Measurements from ENCODE around the gene RAB1B. TPM values are rescaled to one million over a fixed set of nuclear protein-coding genes. Genes with fewer than 3 reads are reported as not detected.

The RAB1B gene
- total RNA-seq, 1 donor from 2014 or later: 150 TPM

DNA sequence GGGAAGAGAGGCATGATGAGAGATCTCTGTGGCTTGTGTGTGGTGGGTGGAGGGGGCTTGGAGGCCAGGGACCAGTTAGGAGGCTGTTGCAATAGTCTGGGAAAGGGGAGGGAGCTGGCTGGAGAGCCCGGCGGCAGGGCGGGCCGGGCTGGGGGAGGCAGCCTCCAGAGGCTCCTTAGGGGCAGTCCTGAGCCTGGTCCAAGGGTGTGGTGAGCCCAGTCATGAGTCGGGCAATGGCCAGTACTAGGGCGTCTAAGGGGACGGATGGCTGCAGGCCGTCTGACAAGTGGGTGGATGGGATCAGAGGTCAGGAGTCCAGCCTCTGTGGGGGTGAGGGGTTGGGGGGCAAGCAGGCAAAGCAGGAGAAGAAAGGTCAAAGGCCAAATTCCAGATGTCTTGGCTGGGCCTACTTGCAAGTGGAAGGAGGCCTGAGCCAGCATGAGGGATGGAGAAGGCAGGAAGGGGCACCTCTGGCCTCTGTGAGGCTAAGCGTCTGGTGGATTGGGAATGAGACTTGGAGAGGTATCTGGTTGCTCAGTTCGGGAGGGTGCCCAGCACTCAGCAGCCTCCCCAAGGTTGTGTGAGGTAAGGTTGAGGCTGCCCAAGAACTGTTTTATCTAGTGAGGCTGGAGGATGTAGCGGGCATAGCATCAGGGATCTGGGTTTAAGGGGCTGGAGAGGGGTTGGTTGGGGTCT, 54.4 kb downstream of the RAB1B start:
- Mint-ChIP-seq H3K4me1 (ENCODE audit: unreplicated experiment) (peaks cover 69% of the 10 kb centered on the region), H3K9me3 (ENCODE audit: unreplicated experiment) (no peaks in the 10 kb centered on the region), H3K27ac (ENCODE audit: unreplicated experiment) (peak overlapping the region; percentile 46), H3K4me3 (ENCODE audit: unreplicated experiment) (no peak overlapping the region), H3K27me3 (ENCODE audit: unreplicated experiment) (no peaks in the 10 kb centered on the region), H3K36me3 (ENCODE audit: unreplicated experiment) (no peaks in the 10 kb centered on the region)
- DNase-seq (ENCODE audit: extremely low spot score, unreplicated experiment): no peak
- TF ChIP-seq CTCF (IDR thresholded peaks at IDR 0.05): no peak

- no peak for DNase-seq (ENCODE audit: extremely low spot score, unreplicated experiment)
- Mint-ChIP-seq H3K4me1 (ENCODE audit: unreplicated experiment) (peaks cover 69% of the 10 kb centered on the region), H3K27ac (ENCODE audit: unreplicated experiment) (no peak overlapping the region), H3K27me3 (ENCODE audit: unreplicated experiment) (no peaks in the 10 kb centered on the region), H3K9me3 (ENCODE audit: unreplicated experiment) (no peaks in the 10 kb centered on the region), H3K4me3 (ENCODE audit: unreplicated experiment) (no peak overlapping the region), H3K36me3 (ENCODE audit: unreplicated experiment) (no peaks in the 10 kb centered on the region)
- TF ChIP-seq CTCF (IDR thresholded peaks at IDR 0.05): no peak
These were observed 55.2 kb downstream of the RAB1B start for GRCh38 chr11:66323684-66324083.

DNA sequence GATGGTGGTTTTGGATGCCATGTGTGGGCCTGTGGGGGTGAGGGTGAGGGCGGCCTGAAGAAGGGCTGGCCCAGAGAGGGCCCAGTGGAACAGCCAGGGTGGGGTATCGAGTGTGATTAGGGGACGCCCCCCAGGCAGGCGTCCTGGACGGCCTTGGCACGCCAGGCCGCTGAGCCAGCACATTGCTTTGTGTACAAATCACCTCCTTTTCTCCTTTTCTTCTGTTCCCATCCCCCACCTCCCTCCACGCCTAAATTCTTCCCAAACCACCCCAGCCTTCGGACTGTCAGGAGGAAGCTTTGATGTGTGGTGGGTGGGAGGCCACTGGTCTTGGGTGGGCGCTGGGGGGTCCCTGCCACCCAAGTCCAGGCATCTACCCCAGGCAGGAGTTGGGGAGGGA, 56.2 kb downstream of the RAB1B start:
- no peak for TF ChIP-seq CTCF (IDR thresholded peaks at IDR 0.05)
- Mint-ChIP-seq H3K4me3 (ENCODE audit: unreplicated experiment) (no peak overlapping the region), H3K4me1 (ENCODE audit: unreplicated experiment) (peaks cover 70% of the 10 kb centered on the region), H3K27ac (ENCODE audit: unreplicated experiment) (peak overlapping the region; percentile 90), H3K36me3 (ENCODE audit: unreplicated experiment) (no peaks in the 10 kb centered on the region), H3K9me3 (ENCODE audit: unreplicated experiment) (no peaks in the 10 kb centered on the region), H3K27me3 (ENCODE audit: unreplicated experiment) (no peaks in the 10 kb centered on the region)
- no peak for DNase-seq (ENCODE audit: extremely low spot score, unreplicated experiment)

- Mint-ChIP-seq H3K9me3 (ENCODE audit: unreplicated experiment) (no peaks in the 10 kb centered on the region), H3K4me3 (ENCODE audit: unreplicated experiment) (no peak overlapping the region), H3K27me3 (ENCODE audit: unreplicated experiment) (no peaks in the 10 kb centered on the region), H3K4me1 (ENCODE audit: unreplicated experiment) (peaks cover 74% of the 10 kb centered on the region), H3K27ac (ENCODE audit: unreplicated experiment) (peak overlapping the region; percentile 90), H3K36me3 (ENCODE audit: unreplicated experiment) (no peaks in the 10 kb centered on the region)
- no peak for TF ChIP-seq CTCF (IDR thresholded peaks at IDR 0.05)
- no peak for DNase-seq (ENCODE audit: extremely low spot score, unreplicated experiment)
These were observed 56.8 kb downstream of the RAB1B start for GRCh38 chr11:66325263-66325671.

GRCh38 chr11:66326261-66327111, 58.0 kb downstream of the RAB1B start:
- DNase-seq (ENCODE audit: extremely low spot score, unreplicated experiment): peak; percentile 86
- TF ChIP-seq CTCF (IDR thresholded peaks at IDR 0.05): no peak
- H3K9me3 Mint-ChIP-seq (ENCODE audit: unreplicated experiment): no peaks in the 10 kb centered on the region
- H3K27ac Mint-ChIP-seq (ENCODE audit: unreplicated experiment): peak overlapping the region; percentile 90
- H3K4me3 Mint-ChIP-seq (ENCODE audit: unreplicated experiment): no peak overlapping the region
- H3K27me3 Mint-ChIP-seq (ENCODE audit: unreplicated experiment): no peaks in the 10 kb centered on the region
- no peaks in the 10 kb centered on the region for H3K36me3 Mint-ChIP-seq (ENCODE audit: unreplicated experiment)
- peaks cover 76% of the 10 kb centered on the region for H3K4me1 Mint-ChIP-seq (ENCODE audit: unreplicated experiment)

Data from osteocyte (in vitro differentiated cells).